HFFc6 (cell line): ENCODE data around the gene MCTP2. TPM values are rescaled to one million over a fixed set of nuclear protein-coding genes. Genes with fewer than 3 reads are reported as not detected.

Experiments
- DNase-seq: peaks from one replicate; pipeline ENCODE4 v3.0.0-alpha.2; 2018
- H3K27ac Mint-ChIP-seq: 2 replicates; pipeline ENCODE4 v1.8.0; 2020; ENCODE audit warnings: mild to moderate bottlenecking, mixed read lengths
- H3K27me3 Mint-ChIP-seq: 2 replicates; pipeline ENCODE4 v1.8.0; 2021; ENCODE audit warnings: mild to moderate bottlenecking, moderate library complexity, mixed read lengths; ENCODE audit not compliant: insufficient read depth
- H3K36me3 Mint-ChIP-seq: 2 replicates; pipeline ENCODE4 v1.8.0; 2021; ENCODE audit warnings: low read depth, mixed read lengths
- H3K4me1 Mint-ChIP-seq: 2 replicates; pipeline ENCODE4 v1.8.0; 2020; ENCODE audit warnings: low read depth, mixed read lengths
- H3K4me3 Mint-ChIP-seq: 2 replicates; pipeline ENCODE4 v1.8.0; 2020; ENCODE audit warnings: mild to moderate bottlenecking, moderate library complexity, mixed read lengths
- H3K9me3 Mint-ChIP-seq: 2 replicates; pipeline ENCODE4 v1.8.0; 2020; ENCODE audit warnings: mild to moderate bottlenecking, mixed read lengths
- CTCF ChIP-seq: fragments of 200-600 bp; sonication (generic); IDR thresholded peaks from 2 replicates; pipeline ENCODE4 v1.5.0; 2021; ENCODE audit warnings: antibody characterized with exemption, mild to moderate bottlenecking
- total RNA-seq, 6 experiments: library from RNA; stranded (reverse); fragmentation: NEBNext Ultra II Directional; extraction: Animal tissue kit (Norgen Biotek cat#: 25700); gene quantifications; 2 replicates in 1 of 6; 3 replicates in 5 of 6; pipeline ENCODE4 v1.2.3, GENCODE V29; 2021

MCTP2 gene
- total RNA-seq, 6 experiments from 2014 or later: 0.63 to 4.4 (median 1.0) TPM

GRCh38 chr15:94287794-94288246 lies 56.5 kb downstream of the MCTP2 start:
- Mint-ChIP-seq H3K27me3 (no peaks in the 10 kb centered on the region), H3K4me3 (no peak overlapping the region), H3K27ac (no peak overlapping the region), H3K4me1 (no peaks in the 10 kb centered on the region), H3K36me3 (no peaks in the 10 kb centered on the region), H3K9me3 (peaks cover 18% of the 10 kb centered on the region)
- TF ChIP-seq CTCF: no peak
- no peak for DNase-seq

GRCh38 chr15:94290730-94291129 lies 59.4 kb downstream of the MCTP2 start:
- no peaks in the 10 kb centered on the region for H3K27me3 Mint-ChIP-seq
- H3K4me1 Mint-ChIP-seq: peaks cover 5% of the 10 kb centered on the region; the same call in 1 of the 2 replicates
- no peak for DNase-seq
- no peak overlapping the region for H3K4me3 Mint-ChIP-seq
- peaks cover 23% of the 10 kb centered on the region for H3K9me3 Mint-ChIP-seq
- TF ChIP-seq CTCF: no peak
- no peak overlapping the region for H3K27ac Mint-ChIP-seq
- no peaks in the 10 kb centered on the region for H3K36me3 Mint-ChIP-seq

GRCh38 chr15:94293411-94294402 lies 62.3 kb downstream of the MCTP2 start:
- H3K9me3 Mint-ChIP-seq: peaks cover 18% of the 10 kb centered on the region
- no peaks in the 10 kb centered on the region for H3K36me3 Mint-ChIP-seq
- H3K27me3 Mint-ChIP-seq: no peaks in the 10 kb centered on the region
- no peak overlapping the region for H3K27ac Mint-ChIP-seq
- H3K4me1 Mint-ChIP-seq: peaks cover 5% of the 10 kb centered on the region; the same call in 1 of the 2 replicates
- DNase-seq: no peak
- H3K4me3 Mint-ChIP-seq: no peak overlapping the region
- TF ChIP-seq CTCF: no peak

- no peak overlapping the region for H3K4me3 Mint-ChIP-seq
- H3K27ac Mint-ChIP-seq: no peak overlapping the region
- no peak for TF ChIP-seq CTCF
- peak; percentile 44 for DNase-seq
- H3K4me1 Mint-ChIP-seq: peaks cover 5% of the 10 kb centered on the region; the same call in 1 of the 2 replicates
- no peaks in the 10 kb centered on the region for H3K36me3 Mint-ChIP-seq
- no peaks in the 10 kb centered on the region for H3K27me3 Mint-ChIP-seq
- H3K9me3 Mint-ChIP-seq: peaks cover 19% of the 10 kb centered on the region
Observed at GRCh38 chr15:94294556-94294955, 63.2 kb downstream of the MCTP2 start.

GRCh38 chr15:94295275-94295674 lies 63.9 kb downstream of the MCTP2 start:
- Mint-ChIP-seq H3K27me3 (no peaks in the 10 kb centered on the region), H3K9me3 (peaks cover 17% of the 10 kb centered on the region), H3K27ac (no peak overlapping the region), H3K36me3 (no peaks in the 10 kb centered on the region), H3K4me1 (peaks cover 5% of the 10 kb centered on the region; the same call in 1 of the 2 replicates), H3K4me3 (no peak overlapping the region)
- TF ChIP-seq CTCF: no peak
- no peak for DNase-seq
